AG04449 (cell line): ENCODE results near the gene PIP4P1.

Source experiments
- CTCF ChIA-PET: fragments of 350-600 bp; formaldehyde crosslinking; extraction: SDS; loops from one replicate; lab custom pipeline; 2021; ENCODE audit warnings: antibody characterized with exemption; lab: Yijun Ruan, JAX
- POLR2A ChIA-PET: fragments of 400-600, 350-600 bp; formaldehyde crosslinking; extraction: SDS; loops from one replicate; lab custom pipeline; 2020; ENCODE audit warnings: antibody characterized with exemption, inconsistent platforms; lab: Yijun Ruan, JAX
- DNase-seq: peaks from one replicate; pipeline ENCODE4 v3.0.0-alpha.2; 2010; ENCODE audit warnings: low read depth, low spot score
- H3K4me3 ChIP-seq: 2 replicates; pipeline ENCODE4 v1.5.1; 2011; ENCODE audit warnings: low read depth, mild to moderate bottlenecking, control low read depth, low read length
- TF ChIP-seq, protein P1 (sequence below): IDR thresholded peaks from one replicate; pipeline ENCODE4 v1.5.1; 2011; ENCODE audit warnings: mild to moderate bottlenecking, moderate library complexity, low read length, control low read depth, inconsistent platforms; ENCODE audit not compliant: insufficient read depth; ENCODE audit errors: missing control alignments

PIP4P1 gene

GRCh38 chr14:20412411-20412810 lies 48.8 kb downstream of the PIP4P1 start:
- ChIA-PET CTCF (interaction anchor here (4.4 kb wide), 1 partner anchor 195 kb away, joined by 119 read pairs; no protein-coding TSS in a partner anchor), POLR2A (interaction anchor here (0.6 to 1.8 kb wide), 9 partner anchors 10 to 201 kb away, joined by 3 to 16 read pairs (median 5); partner anchors contain the start of genes APEX1, KLHL33, OSGEP and PARP2)
- TF ChIP-seq, protein P1, sequence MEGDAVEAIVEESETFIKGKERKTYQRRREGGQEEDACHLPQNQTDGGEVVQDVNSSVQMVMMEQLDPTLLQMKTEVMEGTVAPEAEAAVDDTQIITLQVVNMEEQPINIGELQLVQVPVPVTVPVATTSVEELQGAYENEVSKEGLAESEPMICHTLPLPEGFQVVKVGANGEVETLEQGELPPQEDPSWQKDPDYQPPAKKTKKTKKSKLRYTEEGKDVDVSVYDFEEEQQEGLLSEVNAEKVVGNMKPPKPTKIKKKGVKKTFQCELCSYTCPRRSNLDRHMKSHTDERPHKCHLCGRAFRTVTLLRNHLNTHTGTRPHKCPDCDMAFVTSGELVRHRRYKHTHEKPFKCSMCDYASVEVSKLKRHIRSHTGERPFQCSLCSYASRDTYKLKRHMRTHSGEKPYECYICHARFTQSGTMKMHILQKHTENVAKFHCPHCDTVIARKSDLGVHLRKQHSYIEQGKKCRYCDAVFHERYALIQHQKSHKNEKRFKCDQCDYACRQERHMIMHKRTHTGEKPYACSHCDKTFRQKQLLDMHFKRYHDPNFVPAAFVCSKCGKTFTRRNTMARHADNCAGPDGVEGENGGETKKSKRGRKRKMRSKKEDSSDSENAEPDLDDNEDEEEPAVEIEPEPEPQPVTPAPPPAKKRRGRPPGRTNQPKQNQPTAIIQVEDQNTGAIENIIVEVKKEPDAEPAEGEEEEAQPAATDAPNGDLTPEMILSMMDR = no peak
- H3K4me3 ChIP-seq = peak overlapping the region; percentile 98
- DNase-seq = no peak

DNA sequence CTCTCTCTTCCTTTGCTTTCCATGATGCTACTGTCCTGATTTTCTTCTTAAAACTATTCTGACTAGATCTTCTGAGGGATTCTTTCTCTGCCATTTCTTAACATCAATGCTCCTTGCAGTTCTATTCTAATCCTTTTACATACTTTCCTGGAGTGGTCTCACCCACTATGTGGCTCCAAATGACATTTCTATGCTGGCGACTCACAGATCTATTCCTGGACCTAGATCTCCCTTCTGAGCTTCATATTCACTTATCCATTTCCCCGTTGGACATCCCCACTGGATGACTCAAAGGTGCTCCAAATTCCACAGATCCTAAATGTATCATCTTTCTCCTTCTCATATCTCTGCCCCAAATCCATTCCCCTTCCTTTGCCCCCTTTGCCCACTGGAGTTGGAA lies 52.0 kb downstream of the PIP4P1 start:
- ChIA-PET CTCF (interaction anchor here (1.0 kb wide), 1 partner anchor 81 kb away, joined by 3 read pairs; no protein-coding TSS in a partner anchor), POLR2A (interaction anchor here (0.6 to 1.0 kb wide), 5 partner anchors 60 to 75 kb away, joined by 3 to 7 read pairs (median 3); partner anchors contain the start of gene PARP2)
- DNase-seq = no peak
- TF ChIP-seq, protein P1 = no peak
- H3K4me3 ChIP-seq = no peak overlapping the region
